Panc1 (cell line): ENCODE measurements around the gene KCNMA1.

Experiments used
- CTCF ChIP-seq: fragments of 450-650 bp; IDR thresholded peaks from 2 replicates; pipeline ENCODE4 v1.5.1; 2017; ENCODE audit warnings: mild to moderate bottlenecking
- POLR2AphosphoS5 ChIP-seq: IDR thresholded peaks from 2 replicates; pipeline ENCODE4 v1.6.1; 2012; ENCODE audit warnings: mild to moderate bottlenecking, low read depth, low read length, moderate library complexity
- REST ChIP-seq, 2 experiments: IDR thresholded peaks; 2 replicates each; pipeline ENCODE4 v1.6.1; 2011 to 2012; ENCODE audit warnings: low read depth in 2 of 2, control low read depth in 1 of 2, low read length in 1 of 2, mild to moderate bottlenecking in 1 of 2, moderate library complexity in 1 of 2; ENCODE audit not compliant: insufficient read depth in 1 of 2

DNA sequence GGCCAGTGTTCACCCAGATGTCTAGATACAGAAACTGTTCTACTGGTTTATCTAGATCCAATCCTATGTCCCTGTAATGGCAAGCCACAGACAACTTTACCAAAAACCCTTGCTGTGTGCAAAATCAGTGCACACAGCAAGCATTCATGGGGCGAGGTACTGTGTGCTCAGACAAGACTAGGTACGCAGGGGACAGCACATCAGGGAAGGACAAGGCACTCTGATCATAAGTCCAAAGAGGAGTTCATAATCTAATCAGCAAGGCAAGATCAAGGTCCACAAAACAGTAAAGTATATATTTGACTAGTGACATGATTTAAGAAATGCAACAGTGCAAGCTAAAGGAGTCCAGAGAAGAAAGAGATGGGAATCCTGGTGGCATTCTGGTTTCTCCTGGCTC lies 25.9 kb downstream of the KCNMA1 start:
- TF ChIP-seq CTCF (no peak), POLR2AphosphoS5 (no peak), REST (IDR thresholded peaks at IDR 0.05; ENCODE audit: insufficient read depth in 1 of 2, low read depth in 2 of 2, low read length in 1 of 2) (no peak)
